NCI-H526 treated with DMSO at 0.1 percent for 48 hours (cell line): ENCODE results near the gene ANK3.

Source experiments
- DNase-seq: peaks from one replicate; lab custom pipeline; 2025; lab: John Stamatoyannopoulos, UW

The ANK3 gene

GRCh38 chr10:60138842-60139241 is 250.8 kb downstream of the ANK3 start:
- no peak for DNase-seq

DNA sequence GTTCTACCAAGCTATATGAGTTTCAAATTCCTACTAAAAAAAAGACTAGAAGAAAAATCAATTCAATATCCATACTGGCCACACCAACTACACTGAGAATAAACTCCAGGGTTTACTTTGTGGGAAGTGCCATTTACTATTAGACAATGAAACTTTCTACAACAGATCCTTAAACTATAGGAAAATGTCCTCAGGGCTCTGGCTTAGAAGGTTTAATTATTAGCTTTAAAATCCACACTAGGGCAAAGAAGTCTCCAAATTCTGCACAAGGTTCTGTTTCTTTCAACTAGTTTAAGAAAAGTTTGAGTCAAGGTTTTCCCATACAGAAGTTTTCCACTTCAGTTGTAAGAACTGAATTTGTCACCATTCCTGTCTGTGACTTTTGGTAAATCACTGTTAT is 251.6 kb downstream of the ANK3 start:
- DNase-seq: no peak

- DNase-seq: no peak
Observed at GRCh38 chr10:60137292-60137992, 252.2 kb downstream of the ANK3 start.

DNA sequence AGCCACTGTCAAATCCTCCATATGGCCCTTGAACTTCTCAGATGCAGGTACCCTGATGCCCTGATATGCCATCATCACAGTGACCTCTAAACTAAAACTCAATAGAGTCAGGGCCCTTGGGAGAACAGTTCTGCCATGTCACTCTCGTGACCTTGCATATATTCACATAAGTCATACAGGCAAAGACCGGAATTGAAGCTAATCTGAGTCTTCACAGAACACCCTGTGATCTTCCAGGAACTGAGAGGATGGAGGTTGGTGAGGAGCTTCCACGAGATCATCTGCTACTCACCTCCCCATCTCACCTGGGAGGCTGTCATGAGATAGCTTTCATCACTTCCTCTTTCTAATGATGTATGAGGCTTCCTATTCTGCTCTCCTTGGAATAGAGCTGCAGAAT is 254.7 kb downstream of the ANK3 start:
- DNase-seq: no peak

DNA sequence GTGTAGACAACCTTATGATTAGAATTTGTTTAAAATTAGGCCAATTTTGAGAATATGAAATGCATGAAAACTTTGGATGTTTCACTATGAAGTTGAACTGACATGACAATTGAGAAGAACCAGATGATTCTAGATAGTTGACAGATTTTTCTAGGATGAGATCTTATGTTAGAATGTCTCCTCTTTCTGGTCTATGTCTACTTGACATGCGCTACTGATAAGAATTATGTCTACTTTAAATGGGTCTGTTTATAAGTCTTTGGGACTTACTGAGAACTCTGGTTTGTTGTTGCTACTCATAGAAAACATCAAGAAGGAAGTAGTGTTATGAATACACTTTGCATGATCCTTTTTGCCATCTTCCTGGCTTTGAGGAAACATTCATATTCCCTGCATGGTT is 255.1 kb downstream of the ANK3 start:
- DNase-seq: no peak

GRCh38 chr10:60130130-60130579 is 259.5 kb downstream of the ANK3 start:
- no peak for DNase-seq

GRCh38 chr10:60125895-60126294 is 263.8 kb downstream of the ANK3 start:
- DNase-seq: no peak

GRCh38 chr10:60124536-60124935 is 265.1 kb downstream of the ANK3 start:
- no peak for DNase-seq

- no peak for DNase-seq
Observed at GRCh38 chr10:60123668-60124067, 266.0 kb downstream of the ANK3 start.

DNA sequence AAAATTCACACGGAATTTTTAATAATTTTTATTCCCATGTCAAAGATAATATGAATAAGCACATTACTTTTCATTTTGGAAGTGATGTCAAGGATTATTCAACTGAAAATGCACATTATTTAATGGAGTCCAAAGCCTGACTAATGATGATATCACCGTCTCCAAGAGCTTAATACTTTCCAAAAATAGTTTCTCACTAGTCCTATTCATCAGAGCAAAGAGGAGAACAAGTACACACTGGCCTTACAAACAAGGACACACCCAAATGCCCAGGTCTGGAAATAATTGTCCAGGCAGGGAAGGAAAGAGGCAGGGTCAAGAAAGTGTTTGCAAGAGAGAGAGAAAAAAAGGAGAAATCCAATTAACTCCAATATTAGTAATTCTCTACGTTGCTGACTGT is 266.5 kb downstream of the ANK3 start:
- no peak for DNase-seq

DNA sequence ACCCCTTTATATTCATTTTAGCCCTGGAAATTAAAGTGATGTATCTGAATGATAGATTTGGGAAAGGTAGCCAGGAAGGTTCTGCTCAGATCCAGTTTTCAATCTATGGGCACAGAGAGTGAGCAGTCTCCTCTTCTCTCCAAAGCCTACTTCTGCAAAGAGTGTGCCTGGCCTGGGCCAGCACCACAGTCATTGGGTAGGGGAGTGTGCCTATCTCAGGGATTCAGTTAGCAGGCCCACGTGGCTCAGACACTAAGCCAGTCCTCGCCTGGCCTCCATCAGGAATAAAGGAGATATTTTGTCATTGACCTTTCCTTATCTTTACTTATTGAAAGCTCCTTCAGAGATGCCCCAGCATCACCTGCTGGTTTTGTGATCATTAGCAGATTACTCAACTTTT is 267.5 kb downstream of the ANK3 start:
- DNase-seq: no peak

DNA sequence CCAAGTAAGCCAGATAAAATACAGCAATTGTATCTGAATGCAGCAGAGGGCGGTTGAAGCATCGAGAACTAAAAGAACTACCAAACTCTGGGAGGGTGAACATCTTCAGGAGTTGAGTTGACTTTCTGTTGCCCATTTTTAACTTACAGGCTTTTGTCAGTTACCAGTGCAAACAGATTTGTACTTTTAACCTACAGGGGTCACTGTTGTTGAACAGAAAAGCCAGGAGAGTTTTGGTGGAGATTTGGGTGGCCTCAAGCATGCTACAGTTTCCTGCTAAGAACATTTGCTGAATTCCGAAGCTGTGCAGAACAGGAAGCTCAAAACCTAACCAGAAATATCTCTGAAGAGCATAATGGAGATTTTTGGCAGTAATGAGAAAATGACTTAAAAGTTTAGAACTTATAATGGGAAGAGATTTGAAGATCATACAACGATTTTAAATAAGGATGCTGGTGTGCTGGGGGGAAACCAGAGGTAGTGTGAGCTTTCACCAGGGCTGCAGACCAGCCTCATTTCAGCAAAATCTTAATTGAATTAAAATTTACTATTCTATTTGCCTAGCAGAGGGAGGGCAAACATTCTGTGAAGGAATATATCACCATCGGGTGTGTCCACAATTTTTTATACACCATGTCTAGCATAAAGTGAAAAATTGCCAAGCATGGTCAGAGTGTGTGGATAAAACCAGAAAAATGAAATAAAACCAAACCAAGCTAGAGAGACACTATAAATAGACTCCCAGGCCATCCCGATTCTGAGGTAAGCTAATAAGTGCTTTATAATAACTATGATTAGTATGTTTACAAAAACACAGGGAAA is 274.7 kb downstream of the ANK3 start:
- DNase-seq: peak; percentile 12

DNA sequence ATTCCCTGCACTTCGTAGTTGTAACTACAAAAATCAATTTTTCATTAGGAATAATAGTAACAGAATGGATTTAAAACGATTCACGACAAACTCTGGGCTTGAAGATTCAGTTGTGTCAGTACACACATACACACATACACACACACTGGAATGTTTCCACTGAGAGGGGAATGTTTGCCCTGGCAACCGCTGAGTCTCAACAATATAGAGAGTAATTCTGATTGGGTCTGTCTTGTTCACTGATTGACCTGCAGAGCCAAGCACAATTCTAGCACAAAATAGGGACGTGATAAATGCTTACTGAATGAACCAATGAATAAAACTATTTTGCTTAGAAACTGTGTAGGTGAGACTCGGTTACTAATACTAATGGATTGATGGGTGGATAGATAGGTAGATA is 278.9 kb downstream of the ANK3 start:
- no peak for DNase-seq

DNA sequence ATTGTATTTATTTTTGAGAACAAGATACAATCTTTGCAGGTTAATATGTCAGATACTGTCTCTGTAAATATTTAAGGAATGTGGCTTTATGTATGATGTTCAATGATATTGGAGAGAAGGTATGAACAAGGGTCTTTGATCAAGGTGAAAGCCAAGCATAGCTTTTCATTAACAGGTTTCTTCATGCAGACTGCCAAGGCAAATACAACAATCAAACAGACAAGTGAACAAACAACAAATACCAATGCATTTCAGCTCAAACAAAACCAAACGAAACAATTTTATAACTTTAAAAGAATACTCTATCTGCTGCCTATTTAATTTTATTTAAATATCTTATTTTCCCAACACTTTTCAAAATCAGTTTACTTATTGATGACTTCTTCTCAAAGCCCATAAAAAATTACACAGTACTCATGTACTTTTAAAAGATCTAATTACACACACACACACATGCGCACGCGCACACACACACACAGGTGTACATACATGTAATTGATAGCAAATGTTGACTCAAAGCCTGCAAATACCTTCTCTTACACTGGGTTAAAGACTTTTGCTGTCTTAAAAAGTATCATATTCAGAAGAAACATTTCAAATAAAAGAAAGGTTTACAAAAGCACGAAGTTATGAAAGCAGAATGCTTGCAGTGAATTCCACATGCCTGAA is 282.2 kb downstream of the ANK3 start:
- DNase-seq: no peak

- DNase-seq: no peak
Observed at GRCh38 chr10:60105295-60105695, 284.4 kb downstream of the ANK3 start.

GRCh38 chr10:60101821-60102220 is 287.9 kb downstream of the ANK3 start:
- DNase-seq: no peak

DNA sequence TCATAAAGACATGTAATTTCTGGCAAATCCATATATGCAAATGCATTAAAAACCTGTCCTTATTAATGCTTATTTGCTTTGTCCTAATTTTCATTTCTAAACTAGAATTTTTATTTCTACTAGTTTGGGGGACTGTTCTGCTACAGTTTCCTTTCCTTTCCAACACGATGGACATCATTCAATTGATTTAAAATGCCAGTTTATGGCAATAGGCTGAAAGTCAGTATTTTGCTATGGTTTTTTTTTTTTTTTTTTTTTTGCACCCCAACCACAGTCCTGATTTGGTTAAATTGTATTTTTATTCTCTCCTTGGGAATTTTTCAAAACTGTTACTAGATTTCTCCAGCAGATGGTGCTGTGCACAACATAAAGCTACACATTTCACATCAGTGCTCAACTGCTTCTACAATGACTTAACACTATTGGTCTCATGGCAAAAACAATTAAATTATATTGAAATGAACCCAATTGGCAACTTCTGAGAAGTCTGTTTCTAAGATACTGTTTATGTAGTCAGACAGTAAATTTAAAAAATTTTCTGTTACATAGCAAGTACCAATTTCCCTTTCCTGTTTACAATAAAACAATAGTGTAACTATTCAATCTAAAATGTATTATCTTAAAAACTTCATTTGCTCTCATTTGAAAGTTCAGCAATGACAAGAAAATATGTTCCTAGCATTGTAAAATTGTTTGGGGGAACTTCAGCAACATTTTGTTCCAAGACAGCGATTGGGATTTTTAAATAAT is 289.5 kb downstream of the ANK3 start:
- no peak for DNase-seq

GRCh38 chr10:60098677-60099601 is 290.7 kb downstream of the ANK3 start:
- no peak for DNase-seq

DNA sequence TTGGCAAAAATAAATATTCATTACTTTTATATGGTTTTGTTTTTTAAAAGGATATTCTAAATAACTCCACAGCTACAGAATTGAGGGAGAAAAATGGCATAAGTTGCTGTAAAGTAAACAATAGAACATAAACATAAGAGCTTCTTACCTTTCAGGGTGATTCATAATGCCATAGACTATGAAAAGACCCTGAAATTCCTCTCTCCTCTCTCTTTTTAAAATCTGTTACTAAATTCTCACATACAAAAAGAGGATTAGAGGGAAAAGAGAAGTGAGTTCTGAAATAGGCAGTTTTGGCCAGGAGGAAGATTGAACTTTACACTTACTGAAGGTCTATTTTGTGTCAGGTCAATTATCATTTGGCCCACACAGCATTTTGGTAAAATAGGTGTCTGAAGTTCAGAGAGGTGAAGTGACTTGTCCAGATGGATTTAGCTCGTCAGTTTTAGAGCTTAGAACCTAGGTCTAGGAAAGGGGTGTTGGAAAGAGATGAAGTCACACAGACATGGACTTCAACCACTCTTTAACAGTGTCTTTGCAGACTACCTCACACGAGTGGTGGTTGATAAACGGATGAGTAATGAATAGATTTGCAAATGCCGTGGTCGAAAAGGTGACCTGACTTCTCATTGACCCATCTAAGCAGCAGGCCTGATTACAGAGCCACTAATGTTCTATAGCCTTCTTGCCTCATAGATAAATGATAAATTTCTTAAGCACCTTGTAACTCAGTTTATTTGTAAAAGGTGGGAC is 292.7 kb downstream of the ANK3 start:
- no peak for DNase-seq

- DNase-seq: no peak
Observed at GRCh38 chr10:60093317-60093716, 296.4 kb downstream of the ANK3 start.
